ENCODE results near the gene TSTD1. TPM values are rescaled to one million over a fixed set of nuclear protein-coding genes. Genes with fewer than 3 reads are reported as not detected.

The TSTD1 gene
- total RNA-seq, 1 experiment from 2014 or later = 116 TPM

GRCh38 chr1:161009602-161010211 lies 29.1 kb downstream of the TSTD1 start:
- DNase-seq (ENCODE audit: low read depth, low spot score) (no peak), ATAC-seq (no peak)
- Histone ChIP-seq H3K27me3 (ENCODE audit: insufficient read depth, low read length) (no peaks in the 10 kb centered on the region), H3K36me3 (ENCODE audit: control insufficient read depth in 1 of 2, insufficient read depth in 2 of 2, low read length in 2 of 2) (no peaks in the 10 kb centered on the region; a peak in 1 of 4 replicates), H3K9me2 (ENCODE audit: insufficient read depth) (no peaks in the 10 kb centered on the region), H4K20me1 (ENCODE audit: insufficient read depth) (peaks cover 6% of the 10 kb centered on the region), H3K4me3 (replicated peaks in 1 of 2; ENCODE audit: low read depth in 1 of 2, low read length in 2 of 2) (no peak overlapping the region), H3K27ac (ENCODE audit: low read depth, low read length) (no peak overlapping the region), H3K9ac (ENCODE audit: low read length) (no peak overlapping the region), H3K79me2 (ENCODE audit: insufficient read depth, low read length) (peaks cover 95% of the 10 kb centered on the region), H3K4me2 (ENCODE audit: low read length) (no peak overlapping the region), H3K9me3 (ENCODE audit: control insufficient read depth in 1 of 2, insufficient read depth in 1 of 2, low read depth in 1 of 2, low read length in 2 of 2) (no peaks in the 10 kb centered on the region), H3K4me1 (ENCODE audit: control insufficient read depth in 1 of 2, insufficient read depth in 2 of 2, low read length in 2 of 2) (peaks cover 0 to 12% of the 10 kb centered on the region in 2 experiments; a peak in 2 of 4 replicates), H2AFZ (ENCODE audit: low read depth, low read length, poor library complexity, severe bottlenecking) (no peak overlapping the region)
- ChIA-PET RAD21 (ENCODE audit: low non-redundant PET in 1 of 2, low total read pairs in 2 of 2, uncharacterized antibody in 2 of 2, unreplicated experiment in 2 of 2) (no interaction called here), CTCF (no interaction called here), POLR2A (interaction anchor here (0.9 to 1.0 kb wide), 2 partner anchors 10 to 11 kb away, joined by 3 to 4 read pairs; partner anchors contain the start of gene F11R)
- BruUV-seq (replicated peaks) = no TSS peak
- TF ChIP-seq RAD21 (IDR thresholded peaks at IDR 0.05; ENCODE audit: low read depth) (no peak), SRF (IDR thresholded peaks at IDR 0.05; ENCODE audit: low read depth) (no peak), POLR2A (IDR thresholded peaks at IDR 0.05; ENCODE audit: borderline replicate concordance, extremely low read depth, insufficient read depth, insufficient read length) (no peak)
- intact Hi-C loops (cut with micrococcal nuclease) = no loop called here

DNA sequence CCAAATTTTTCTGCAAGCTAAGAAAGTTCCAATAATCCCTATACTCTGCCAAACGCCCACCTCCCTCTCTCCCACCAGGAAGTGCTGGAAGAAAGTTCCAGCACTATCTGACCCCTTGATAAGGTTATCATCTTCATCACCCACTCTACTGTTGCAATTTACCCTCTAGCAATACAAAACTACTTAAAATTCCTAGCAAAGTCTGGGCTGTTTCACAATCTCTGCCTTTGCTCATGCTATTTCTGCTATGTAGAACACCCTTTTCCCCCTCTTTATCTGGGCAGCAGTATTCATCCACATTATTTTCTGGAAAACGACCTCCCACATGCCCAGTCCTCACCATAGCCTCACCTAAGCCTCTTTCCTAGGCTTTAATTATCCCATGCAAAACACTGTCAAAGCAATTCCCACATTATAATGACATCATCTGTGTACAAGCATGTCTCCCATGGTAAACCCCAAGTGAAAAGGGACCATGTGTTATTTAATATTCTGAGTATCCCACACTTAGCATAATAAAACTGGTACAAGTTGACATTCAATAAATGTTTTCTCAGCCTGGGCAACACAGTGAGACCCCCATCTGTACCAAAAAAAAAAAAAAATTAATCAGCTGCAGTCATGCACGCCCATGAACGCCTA lies 29.8 kb downstream of the TSTD1 start:
- Histone ChIP-seq H3K9me3 (ENCODE audit: control insufficient read depth in 1 of 2, insufficient read depth in 1 of 2, low read depth in 1 of 2, low read length in 2 of 2) (no peaks in the 10 kb centered on the region), H3K9ac (ENCODE audit: low read length) (no peak overlapping the region), H3K27ac (ENCODE audit: low read depth, low read length) (no peak overlapping the region), H3K79me2 (ENCODE audit: insufficient read depth, low read length) (peaks cover 96% of the 10 kb centered on the region), H2AFZ (ENCODE audit: low read depth, low read length, poor library complexity, severe bottlenecking) (no peak overlapping the region), H3K4me1 (ENCODE audit: control insufficient read depth in 1 of 2, insufficient read depth in 2 of 2, low read length in 2 of 2) (peaks cover 0 to 9% of the 10 kb centered on the region in 2 experiments; a peak in 2 of 4 replicates), H3K36me3 (ENCODE audit: control insufficient read depth in 1 of 2, insufficient read depth in 2 of 2, low read length in 2 of 2) (no peaks in the 10 kb centered on the region; a peak in 1 of 4 replicates), H3K4me3 (replicated peaks in 1 of 2; ENCODE audit: low read depth in 1 of 2, low read length in 2 of 2) (no peak overlapping the region), H3K4me2 (ENCODE audit: low read length) (no peak overlapping the region), H3K9me2 (ENCODE audit: insufficient read depth) (no peaks in the 10 kb centered on the region), H3K27me3 (ENCODE audit: insufficient read depth, low read length) (no peaks in the 10 kb centered on the region), H4K20me1 (ENCODE audit: insufficient read depth) (peaks cover 6% of the 10 kb centered on the region)
- POLR2A ChIA-PET = interaction anchor here (0.9 kb wide), 1 partner anchor 12 kb away, joined by 4 read pairs; the partner anchor contains the start of gene F11R
- CTCF ChIA-PET = no interaction called here
- intact Hi-C loops (cut with micrococcal nuclease) = no loop called here
- RAD21 ChIA-PET (ENCODE audit: low non-redundant PET in 1 of 2, low total read pairs in 2 of 2, uncharacterized antibody in 2 of 2, unreplicated experiment in 2 of 2) = no interaction called here
- no peak for TF ChIP-seq POLR2A (IDR thresholded peaks at IDR 0.05; ENCODE audit: borderline replicate concordance, extremely low read depth, insufficient read depth, insufficient read length)
- DNase-seq (ENCODE audit: low read depth, low spot score) = no peak
- ATAC-seq = no peak
- BruUV-seq (replicated peaks) = no TSS peak
